ENCODE data around the gene ATAD5. TPM values are rescaled to one million over a fixed set of nuclear protein-coding genes. Genes with fewer than 3 reads are reported as not detected.

ATAD5 gene
- total RNA-seq, 1 experiment from 2014 or later, result 26.0 TPM

GRCh38 chr17:30926516-30926915 is 94.8 kb downstream of the ATAD5 start (continued):
- no peak for TF ChIP-seq AFF4 (CRISPR knock-in tag; IDR thresholded peaks at IDR 0.05; ENCODE audit: borderline replicate concordance)

GRCh38 chr17:30927756-30928155 is 96.0 kb downstream of the ATAD5 start:
- ATAC-seq (no peak), DNase-seq (ENCODE audit: low spot score) (no peak)
- H3K27me3 Mint-ChIP-seq (ENCODE audit: low read depth), result peaks cover 36% of the 10 kb centered on the region
- POLR2A ChIA-PET, result no interaction called here
- H3K4me1 Mint-ChIP-seq, result peaks cover 2% of the 10 kb centered on the region; the same call in 1 of the 2 replicates
- H3K9me3 Mint-ChIP-seq, result no peaks in the 10 kb centered on the region
- no peak overlapping the region for H3K27ac Mint-ChIP-seq
- TF ChIP-seq ATF2 (CRISPR knock-in tag; IDR thresholded peaks at IDR 0.05; ENCODE audit: borderline replicate concordance, low read depth) (no peak), STAT6 (CRISPR knock-in tag; conservative IDR thresholded peaks at IDR 0.05; ENCODE audit: low read depth) (no peak)
- H3K36me3 Mint-ChIP-seq, result no peaks in the 10 kb centered on the region
- CTCF ChIA-PET, result interaction anchor here (0.7 kb wide), 1 partner anchor 131 kb away, joined by 3 read pairs; no protein-coding TSS in a partner anchor
- no peak overlapping the region for H3K4me3 Mint-ChIP-seq

- no peak overlapping the region for H3K27ac Mint-ChIP-seq
- H3K4me3 Mint-ChIP-seq, result no peak overlapping the region
- POLR2A ChIA-PET, result interaction anchor here (1.0 kb wide), 1 partner anchor 42 kb away, joined by 3 read pairs; the partner anchor contains the start of gene RNF135
- no peaks in the 10 kb centered on the region for H3K36me3 Mint-ChIP-seq
- H3K27me3 Mint-ChIP-seq (ENCODE audit: low read depth), result peaks cover 28% of the 10 kb centered on the region
- no peaks in the 10 kb centered on the region for H3K4me1 Mint-ChIP-seq
- ATAC-seq (no peak), DNase-seq (ENCODE audit: low spot score) (no peak)
- H3K9me3 Mint-ChIP-seq, result no peaks in the 10 kb centered on the region
- CTCF ChIA-PET, result interaction anchor here (0.7 kb wide), 1 partner anchor 131 kb away, joined by 3 read pairs; no protein-coding TSS in a partner anchor
- no peak for TF ChIP-seq PRRX2 (CRISPR knock-in tag; IDR thresholded peaks at IDR 0.05)
- TF ChIP-seq KAT7 (CRISPR knock-in tag; IDR thresholded peaks at IDR 0.05; ENCODE audit: borderline replicate concordance), result no peak
- TF ChIP-seq ZMAT4 (CRISPR knock-in tag; IDR thresholded peaks at IDR 0.05), result no peak
- TF ChIP-seq CTCF (IDR thresholded peaks at IDR 0.05), result no peak
- TF ChIP-seq ARID4B (CRISPR knock-in tag; IDR thresholded peaks at IDR 0.05; ENCODE audit: borderline replicate concordance), result no peak
- TF ChIP-seq ZNF396 (CRISPR knock-in tag; IDR thresholded peaks at IDR 0.05; ENCODE audit: borderline replicate concordance), result no peak
- no peak for TF ChIP-seq ZNF532 (CRISPR knock-in tag; IDR thresholded peaks at IDR 0.05; ENCODE audit: borderline replicate concordance)
These were observed 96.8 kb downstream of the ATAD5 start for GRCh38 chr17:30928584-30928983.
